Upper lobe of left lung (tissue), 6 donors: ENCODE data around the gene RCL1. TPM values are rescaled to one million over a fixed set of nuclear protein-coding genes. Genes with fewer than 3 reads are reported as not detected.
A peak's percentile ranks its signal among the peaks of the same experiment; 100 is the strongest.

ENCODE experiments used
- ATAC-seq, 2 donors: fragments of 200-7000 bp; cut with Tn5 transposase; one replicate each; pipeline ENCODE4 v1.9.1; 2022; ENCODE audit warnings: mild to moderate bottlenecking in 2 of 2, moderate library complexity in 2 of 2; ENCODE audit not compliant: low FRiP score in 2 of 2
- DNase-seq, 2 donors: peaks; one replicate each; pipeline ENCODE4 v3.0.0-alpha.2; 2019 to 2020
- H3K27ac ChIP-seq, 4 donors: fragments of 200-600 bp; sonication (generic); one replicate each; pipeline ENCODE4 v1.5.1; 2016 to 2019
- H3K27me3 ChIP-seq, 4 donors: fragments of 200-600 bp; sonication (generic); one replicate each; pipeline ENCODE4 v1.5.1; 2017 to 2019
- H3K36me3 ChIP-seq, 4 donors: fragments of 200-600 bp; sonication (generic); one replicate each; pipeline ENCODE4 v1.5.1; 2016 to 2019
- H3K4me1 ChIP-seq, 4 donors: fragments of 200-600 bp; sonication (generic); one replicate each; pipeline ENCODE4 v1.5.1; 2018 to 2019
- H3K4me3 ChIP-seq, 4 donors: fragments of 200-600 bp; sonication (generic); one replicate each; pipeline ENCODE4 v1.5.1; 2017 to 2019; ENCODE audit warnings: mild to moderate bottlenecking in 2 of 4, moderate library complexity in 1 of 4
- H3K9me3 ChIP-seq, 4 donors: fragments of 200-600 bp; sonication (generic); one replicate each; pipeline ENCODE4 v1.5.1; 2018 to 2019
- CTCF ChIP-seq, 6 experiments: fragments of 450-650 bp in 4 of 6; fragments of 200-600 bp in 2 of 6; sonication (generic) in 2 of 6; IDR thresholded peaks; one replicate each; pipeline ENCODE4 v1.5.1; 2016 to 2019; ENCODE audit warnings: antibody characterized with exemption in 6 of 6
- EP300 ChIP-seq, 4 donors: sonication (generic); formaldehyde crosslinking; IDR thresholded peaks; one replicate each; pipeline ENCODE4 v1.5.1; 2017; ENCODE audit warnings: antibody characterized with exemption in 4 of 4, control low read depth in 2 of 4
- POLR2A ChIP-seq, 4 donors: fragments of 450-650 bp; IDR thresholded peaks; one replicate each; pipeline ENCODE4 v1.5.1; 2016 to 2017; ENCODE audit warnings: antibody characterized with exemption in 4 of 4, mild to moderate bottlenecking in 2 of 4
- POLR2AphosphoS5 ChIP-seq, 2 donors: sonication (generic); formaldehyde crosslinking; IDR thresholded peaks; one replicate each; pipeline ENCODE4 v1.5.1; 2017; ENCODE audit warnings: antibody characterized with exemption in 2 of 2
- WGBS, 2 donors: methylation state at CpG; one replicate each; pipeline ENCODE4 v1.1.5; 2017 to 2018; 5-methylcytosine and 5-hydroxymethylcytosine counted together
- total RNA-seq, 6 donors: library from RNA; depleted of rRNA in 4 of 6; stranded (reverse); fragments of >200 nt in 4 of 6; gene quantifications; one replicate each; pipeline versions ENCODE4 v1.1.0 to v1.2.1, GENCODE V29; 2016 to 2021
- donor health status: DM: no; HTN: no; CAD: no; lungs with moderate emphysema.
- donor health status: DM: no; HTN: yes; CAD: no; lungs with severe emphysema.

The RCL1 gene
- total RNA-seq, 6 donors from 2014 or later = 20.8 to 63.9 (median 30.1) TPM

- peak overlapping the region in 2 of 4 donors; percentile 38 to 73 for H3K27ac ChIP-seq
- H3K27me3 ChIP-seq = no peaks in the 10 kb centered on the region
- no peak for ATAC-seq
- H3K4me1 ChIP-seq = peaks cover 6 to 14% (median 9%) of the 10 kb centered on the region in 4 donors
- no peak overlapping the region for H3K4me3 ChIP-seq
- no peaks in the 10 kb centered on the region for H3K36me3 ChIP-seq
- DNase-seq = no peak
- TF ChIP-seq POLR2AphosphoS5 (IDR thresholded peaks at IDR 0.05) = no peak
- TF ChIP-seq EP300 (IDR thresholded peaks at IDR 0.05) = no peak
- no peak for TF ChIP-seq POLR2A (IDR thresholded peaks at IDR 0.05)
- TF ChIP-seq CTCF (IDR thresholded peaks at IDR 0.05) = no peak
- no peaks in the 10 kb centered on the region for H3K9me3 ChIP-seq
Observed at GRCh38 chr9:4814913-4815312, 22.2 kb downstream of the RCL1 start.

GRCh38 chr9:4815381-4815956, 22.7 kb downstream of the RCL1 start:
- H3K4me1 ChIP-seq = peaks cover 7 to 14% (median 11%) of the 10 kb centered on the region in 4 donors
- no peaks in the 10 kb centered on the region for H3K9me3 ChIP-seq
- ATAC-seq (no peak), DNase-seq (no peak)
- H3K36me3 ChIP-seq = no peaks in the 10 kb centered on the region
- H3K27ac ChIP-seq = peak overlapping the region in 3 of 4 donors; percentile 22 to 73 (median 38)
- 83 to 86% methylated on average over 6 to 7 of the region's 7 CpGs for WGBS, 2 donors
- TF ChIP-seq POLR2A (IDR thresholded peaks at IDR 0.05) = no peak
- TF ChIP-seq POLR2AphosphoS5 (IDR thresholded peaks at IDR 0.05) = no peak
- TF ChIP-seq EP300 (IDR thresholded peaks at IDR 0.05) = no peak
- TF ChIP-seq CTCF (IDR thresholded peaks at IDR 0.05) = no peak
- no peaks in the 10 kb centered on the region for H3K27me3 ChIP-seq
- H3K4me3 ChIP-seq = no peak overlapping the region

- WGBS, 2 donors = 71 to 77% methylated on average over 6 of the region's 6 CpGs
- no peak for ATAC-seq
- Histone ChIP-seq H3K27me3 (no peaks in the 10 kb centered on the region), H3K36me3 (no peaks in the 10 kb centered on the region), H3K9me3 (no peaks in the 10 kb centered on the region), H3K4me3 (no peak overlapping the region), H3K27ac (no peak overlapping the region), H3K4me1 (peaks cover 8 to 23% (median 11%) of the 10 kb centered on the region in 4 donors)
- TF ChIP-seq POLR2AphosphoS5 (IDR thresholded peaks at IDR 0.05) = no peak
- no peak for TF ChIP-seq CTCF (IDR thresholded peaks at IDR 0.05)
- no peak for TF ChIP-seq EP300 (IDR thresholded peaks at IDR 0.05)
- no peak for TF ChIP-seq POLR2A (IDR thresholded peaks at IDR 0.05)
- DNase-seq = no peak
Observed at GRCh38 chr9:4820168-4820567, 27.4 kb downstream of the RCL1 start.

- no peak for TF ChIP-seq POLR2A (IDR thresholded peaks at IDR 0.05)
- no peak for TF ChIP-seq EP300 (IDR thresholded peaks at IDR 0.05)
- TF ChIP-seq POLR2AphosphoS5 (IDR thresholded peaks at IDR 0.05) = no peak
- TF ChIP-seq CTCF (IDR thresholded peaks at IDR 0.05) = no peak
- Histone ChIP-seq H3K9me3 (no peaks in the 10 kb centered on the region), H3K27ac (peak overlapping the region in 1 of 4 donors; percentile 67), H3K27me3 (no peaks in the 10 kb centered on the region), H3K36me3 (no peaks in the 10 kb centered on the region), H3K4me1 (peaks cover 0 to 16% (median 5%) of the 10 kb centered on the region in 4 donors), H3K4me3 (no peak overlapping the region)
- no peak for DNase-seq
- no peak for ATAC-seq
- WGBS, 2 donors = 87 to 88% methylated on average over 2 of the region's 2 CpGs
Observed at GRCh38 chr9:4821133-4821532, 28.4 kb downstream of the RCL1 start.

GRCh38 chr9:4822057-4822456, 29.3 kb downstream of the RCL1 start:
- H3K27me3 ChIP-seq = no peaks in the 10 kb centered on the region
- no peaks in the 10 kb centered on the region for H3K9me3 ChIP-seq
- H3K4me3 ChIP-seq = no peak overlapping the region
- no peak for DNase-seq
- TF ChIP-seq POLR2A (IDR thresholded peaks at IDR 0.05) = no peak
- no peak for TF ChIP-seq CTCF (IDR thresholded peaks at IDR 0.05)
- no peak for TF ChIP-seq EP300 (IDR thresholded peaks at IDR 0.05)
- no peak for TF ChIP-seq POLR2AphosphoS5 (IDR thresholded peaks at IDR 0.05)
- H3K4me1 ChIP-seq = peaks cover 4 to 18% (median 8%) of the 10 kb centered on the region in 4 donors
- ATAC-seq = no peak
- peak overlapping the region in 2 of 4 donors; percentile 7 to 67 for H3K27ac ChIP-seq
- H3K36me3 ChIP-seq = no peaks in the 10 kb centered on the region
